ENCODE measurements around the gene TTC13. TPM values are rescaled to one million over a fixed set of nuclear protein-coding genes. Genes with fewer than 3 reads are reported as not detected.

Gene TTC13
- total RNA-seq, 4 donors from 2014 or later, result 14.4 to 28.5 (median 26.1) TPM

- DNase-seq, result no peak
- H3K27me3 ChIP-seq, result no peaks in the 10 kb centered on the region
- no peaks in the 10 kb centered on the region for H3K4me1 ChIP-seq
- no peak overlapping the region for H3K4me3 ChIP-seq (replicated peaks in 1 of 3)
- 93 to 95% methylated on average over 4 of the region's 4 CpGs for WGBS, 2 donors
- H3K36me3 ChIP-seq, result no peaks in the 10 kb centered on the region
- intact Hi-C loops (cut with DNase I), result no loop called here
- no peak for TF ChIP-seq CTCF (IDR thresholded peaks at IDR 0.05)
- H3K9me3 ChIP-seq, result no peaks in the 10 kb centered on the region
- no peak overlapping the region for H3K27ac ChIP-seq
Observed at GRCh38 chr1:230957580-230957989, 21.1 kb downstream of the TTC13 start.

- Histone ChIP-seq H3K36me3 (no peaks in the 10 kb centered on the region), H3K4me1 (no peaks in the 10 kb centered on the region), H3K27me3 (no peaks in the 10 kb centered on the region), H3K27ac (no peak overlapping the region), H3K9me3 (no peaks in the 10 kb centered on the region), H3K4me3 (replicated peaks in 1 of 3) (no peak overlapping the region)
- WGBS, 2 donors, result 71 to 74% methylated on average over 3 of the region's 3 CpGs
- no peak for TF ChIP-seq POLR2A (IDR thresholded peaks at IDR 0.05)
- no peak for TF ChIP-seq CTCF (IDR thresholded peaks at IDR 0.05)
- intact Hi-C loops (cut with DNase I), result no loop called here
- DNase-seq, result no peak
Observed at GRCh38 chr1:230950404-230950803, 28.3 kb downstream of the TTC13 start.

GRCh38 chr1:230948903-230949302, 29.8 kb downstream of the TTC13 start:
- no peak overlapping the region for H3K27ac ChIP-seq
- H3K9me3 ChIP-seq, result no peaks in the 10 kb centered on the region
- intact Hi-C loops (cut with DNase I), result no loop called here
- WGBS, 2 donors, result 89 to 92% methylated on average over 3 of the region's 3 CpGs
- no peaks in the 10 kb centered on the region for H3K4me1 ChIP-seq
- DNase-seq, result no peak
- no peaks in the 10 kb centered on the region for H3K27me3 ChIP-seq
- H3K4me3 ChIP-seq (replicated peaks in 1 of 3), result no peak overlapping the region
- TF ChIP-seq CTCF (IDR thresholded peaks at IDR 0.05) (no peak), POLR2A (IDR thresholded peaks at IDR 0.05) (no peak)
- H3K36me3 ChIP-seq, result no peaks in the 10 kb centered on the region

- TF ChIP-seq CTCF (IDR thresholded peaks at IDR 0.05) (no peak), POLR2A (IDR thresholded peaks at IDR 0.05) (no peak)
- intact Hi-C loops (cut with DNase I), result no loop called here
- no peaks in the 10 kb centered on the region for H3K9me3 ChIP-seq
- DNase-seq, result no peak
- no peaks in the 10 kb centered on the region for H3K27me3 ChIP-seq
- H3K4me1 ChIP-seq, result no peaks in the 10 kb centered on the region
- no peak overlapping the region for H3K4me3 ChIP-seq (replicated peaks in 1 of 3)
- WGBS, 2 donors, result 81 to 93% methylated on average over 1 of the region's 1 CpG
- H3K27ac ChIP-seq, result no peak overlapping the region
- H3K36me3 ChIP-seq, result no peaks in the 10 kb centered on the region
Observed at GRCh38 chr1:230948301-230948700, 30.4 kb downstream of the TTC13 start.

GRCh38 chr1:230943048-230943593, 35.5 kb downstream of the TTC13 start:
- TF ChIP-seq POLR2A (IDR thresholded peaks at IDR 0.05) (no peak), CTCF (IDR thresholded peaks at IDR 0.05) (no peak)
- WGBS, 2 donors, result 95 to 99% methylated on average over 2 of the region's 2 CpGs

More at GRCh38 chr1:230943048-230943593, 35.5 kb downstream of the TTC13 start:
- H3K36me3 ChIP-seq, result no peaks in the 10 kb centered on the region
- no peak for DNase-seq
- intact Hi-C loops (cut with DNase I), result no loop called here
- no peaks in the 10 kb centered on the region for H3K9me3 ChIP-seq
- H3K27me3 ChIP-seq, result no peaks in the 10 kb centered on the region
- H3K27ac ChIP-seq, result no peak overlapping the region
- H3K4me1 ChIP-seq, result no peaks in the 10 kb centered on the region
- no peak overlapping the region for H3K4me3 ChIP-seq (replicated peaks in 1 of 3)

Data from thyroid gland (tissue), 4 donors.